Astrocyte (in vitro differentiated cells and primary cell): Measurements from ENCODE around the gene NTM. TPM values are rescaled to one million over a fixed set of nuclear protein-coding genes. Genes with fewer than 3 reads are reported as not detected.

ENCODE experiments used
- DNase-seq: peaks from one replicate; pipeline ENCODE4 v3.0.0-alpha.2; 2010; ENCODE audit warnings: low read depth
- FAIRE-seq: peaks from 2 replicates; lab custom pipeline; 2011; peaks lifted over from hg19 to GRCh38; lab: Jason Lieb, UNC
- H2AFZ ChIP-seq: 2 replicates; pipeline ENCODE4 v1.6.0; 2012; ENCODE audit warnings: low read depth, low read length, inconsistent platforms
- H3K27ac ChIP-seq: 2 replicates; pipeline ENCODE4 v1.5.1; 2011; ENCODE audit warnings: low read depth, low read length, inconsistent platforms
- H3K27me3 ChIP-seq: 2 replicates; pipeline ENCODE4 v1.6.0; 2011; ENCODE audit warnings: low read length, inconsistent platforms; ENCODE audit not compliant: insufficient read depth
- H3K36me3 ChIP-seq: 2 replicates; pipeline ENCODE4 v1.5.1; 2011; ENCODE audit warnings: low read length, inconsistent platforms; ENCODE audit not compliant: insufficient read depth
- H3K4me1 ChIP-seq: 2 replicates; pipeline ENCODE4 v1.5.1; 2011; ENCODE audit warnings: low read length, inconsistent platforms; ENCODE audit not compliant: insufficient read depth
- H3K4me2 ChIP-seq: 2 replicates; pipeline ENCODE4 v1.6.0; 2012; ENCODE audit warnings: low read length, inconsistent platforms
- H3K4me3 ChIP-seq: 2 replicates; pipeline ENCODE4 v1.5.1; 2011; ENCODE audit warnings: low read depth, mild to moderate bottlenecking, low read length, inconsistent platforms; ENCODE audit not compliant: insufficient read depth
- H3K79me2 ChIP-seq: 2 replicates; pipeline ENCODE4 v1.6.0; 2012; ENCODE audit warnings: mild to moderate bottlenecking, low read length, inconsistent platforms; ENCODE audit not compliant: insufficient read depth
- H3K9ac ChIP-seq: 2 replicates; pipeline ENCODE4 v1.6.0; 2012; ENCODE audit warnings: mild to moderate bottlenecking, low read length, inconsistent platforms
- H3K9me3 ChIP-seq: 2 replicates; pipeline ENCODE4 v1.5.1; 2012; ENCODE audit warnings: low read depth, mild to moderate bottlenecking, low read length, inconsistent platforms; ENCODE audit not compliant: insufficient read depth
- H4K20me1 ChIP-seq: 2 replicates; pipeline ENCODE4 v1.6.0; 2012; ENCODE audit warnings: low read length, inconsistent platforms; ENCODE audit not compliant: insufficient read depth
- H3K27ac Mint-ChIP-seq: one replicate; pipeline ENCODE4 v1.8.0; 2021; ENCODE audit warnings: mild to moderate bottlenecking, mixed read lengths; ENCODE audit not compliant: unreplicated experiment
- H3K27me3 Mint-ChIP-seq: one replicate; pipeline ENCODE4 v1.8.0; 2021; ENCODE audit warnings: low read depth, mixed read lengths; ENCODE audit not compliant: unreplicated experiment
- H3K36me3 Mint-ChIP-seq: one replicate; pipeline ENCODE4 v1.8.0; 2021; ENCODE audit warnings: low read depth, mixed read lengths; ENCODE audit not compliant: unreplicated experiment
- H3K4me1 Mint-ChIP-seq: one replicate; pipeline ENCODE4 v1.8.0; 2021; ENCODE audit warnings: low read depth, mixed read lengths; ENCODE audit not compliant: unreplicated experiment
- H3K4me3 Mint-ChIP-seq: one replicate; pipeline ENCODE4 v1.8.0; 2021; ENCODE audit warnings: mild to moderate bottlenecking, moderate library complexity, mixed read lengths; ENCODE audit not compliant: unreplicated experiment
- H3K9me3 Mint-ChIP-seq: one replicate; pipeline ENCODE4 v1.8.0; 2021; ENCODE audit warnings: mild to moderate bottlenecking, mixed read lengths; ENCODE audit not compliant: unreplicated experiment
- EZH2 ChIP-seq: IDR thresholded peaks from 2 replicates; pipeline ENCODE4 v1.6.1; 2012; ENCODE audit warnings: mild to moderate bottlenecking, low read length, inconsistent platforms; ENCODE audit not compliant: insufficient read depth
- total RNA-seq: library from RNA; stranded (reverse); gene quantifications from 2 replicates; pipeline ENCODE4 v1.2.1, GENCODE V29; 2021
- TF ChIP-seq, protein P1 (sequence below): IDR thresholded peaks from 2 replicates; pipeline ENCODE4 v1.5.1; 2011; ENCODE audit warnings: low read depth, mild to moderate bottlenecking, inconsistent platforms, low read length, moderate library complexity; ENCODE audit not compliant: insufficient read depth

NTM gene
- total RNA-seq, 1 donor from 2014 or later, result 98.2 TPM

DNA sequence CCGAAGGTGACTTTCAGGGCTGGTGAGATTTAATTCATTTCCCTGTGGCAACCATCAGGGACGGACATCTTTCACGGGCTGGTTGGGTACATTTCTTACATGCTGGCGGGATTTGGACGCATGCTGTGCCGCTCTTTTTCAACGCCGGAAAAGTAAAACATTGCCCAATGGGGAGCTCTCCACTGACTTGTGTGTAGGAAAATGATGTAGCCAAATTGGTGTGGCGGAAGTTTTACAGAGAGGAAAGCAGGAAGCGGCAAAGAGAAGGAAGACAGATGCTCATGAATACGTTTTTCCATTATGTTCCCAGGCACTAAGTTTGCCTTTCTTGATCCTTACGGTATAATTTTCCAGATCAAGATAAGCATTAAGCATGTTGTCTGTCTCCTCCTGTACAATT lies 375.8 kb downstream of the NTM start:
- Mint-ChIP-seq H3K4me3 (no peak overlapping the region), H3K36me3 (no peaks in the 10 kb centered on the region), H3K27ac (peak overlapping the region; percentile 1), H3K4me1 (peaks cover 19% of the 10 kb centered on the region), H3K9me3 (no peaks in the 10 kb centered on the region), H3K27me3 (no peaks in the 10 kb centered on the region)
- TF ChIP-seq EZH2, result no peak
- TF ChIP-seq, protein P1, sequence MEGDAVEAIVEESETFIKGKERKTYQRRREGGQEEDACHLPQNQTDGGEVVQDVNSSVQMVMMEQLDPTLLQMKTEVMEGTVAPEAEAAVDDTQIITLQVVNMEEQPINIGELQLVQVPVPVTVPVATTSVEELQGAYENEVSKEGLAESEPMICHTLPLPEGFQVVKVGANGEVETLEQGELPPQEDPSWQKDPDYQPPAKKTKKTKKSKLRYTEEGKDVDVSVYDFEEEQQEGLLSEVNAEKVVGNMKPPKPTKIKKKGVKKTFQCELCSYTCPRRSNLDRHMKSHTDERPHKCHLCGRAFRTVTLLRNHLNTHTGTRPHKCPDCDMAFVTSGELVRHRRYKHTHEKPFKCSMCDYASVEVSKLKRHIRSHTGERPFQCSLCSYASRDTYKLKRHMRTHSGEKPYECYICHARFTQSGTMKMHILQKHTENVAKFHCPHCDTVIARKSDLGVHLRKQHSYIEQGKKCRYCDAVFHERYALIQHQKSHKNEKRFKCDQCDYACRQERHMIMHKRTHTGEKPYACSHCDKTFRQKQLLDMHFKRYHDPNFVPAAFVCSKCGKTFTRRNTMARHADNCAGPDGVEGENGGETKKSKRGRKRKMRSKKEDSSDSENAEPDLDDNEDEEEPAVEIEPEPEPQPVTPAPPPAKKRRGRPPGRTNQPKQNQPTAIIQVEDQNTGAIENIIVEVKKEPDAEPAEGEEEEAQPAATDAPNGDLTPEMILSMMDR, result no peak
- Histone ChIP-seq H3K4me2 (peak overlapping the region; percentile 46), H3K27me3 (no peaks in the 10 kb centered on the region), H3K9ac (peak overlapping the region; percentile 38), H3K4me3 (no peak overlapping the region), H3K27ac (peak overlapping the region; percentile 87), H4K20me1 (no peaks in the 10 kb centered on the region), H3K9me3 (no peaks in the 10 kb centered on the region), H3K4me1 (peaks cover 41% of the 10 kb centered on the region), H3K79me2 (no peaks in the 10 kb centered on the region), H2AFZ (peak overlapping the region; percentile 35), H3K36me3 (no peaks in the 10 kb centered on the region)
- FAIRE-seq (no peak), DNase-seq (no peak)

- Mint-ChIP-seq H3K9me3 (no peaks in the 10 kb centered on the region), H3K27ac (peak overlapping the region; percentile 54), H3K4me1 (peaks cover 19% of the 10 kb centered on the region), H3K4me3 (no peak overlapping the region), H3K36me3 (no peaks in the 10 kb centered on the region), H3K27me3 (no peaks in the 10 kb centered on the region)
- Histone ChIP-seq H3K36me3 (no peaks in the 10 kb centered on the region), H3K27ac (peak overlapping the region; percentile 93), H3K9me3 (no peaks in the 10 kb centered on the region), H3K9ac (peak overlapping the region; percentile 76), H3K4me3 (no peak overlapping the region), H3K79me2 (no peaks in the 10 kb centered on the region), H4K20me1 (no peaks in the 10 kb centered on the region), H3K4me2 (peak overlapping the region; percentile 73), H3K4me1 (peaks cover 41% of the 10 kb centered on the region), H3K27me3 (no peaks in the 10 kb centered on the region), H2AFZ (peak overlapping the region; percentile 12)
- FAIRE-seq (peak; percentile 73), DNase-seq (peak; percentile 58)
- TF ChIP-seq, protein P1, result peak; percentile 94
- TF ChIP-seq EZH2, result no peak
Observed at GRCh38 chr11:131748151-131749050, 378.0 kb downstream of the NTM start.

GRCh38 chr11:131749101-131749500 lies 378.7 kb downstream of the NTM start:
- TF ChIP-seq EZH2, result no peak
- TF ChIP-seq, protein P1, result no peak
- DNase-seq (peak; percentile 99), FAIRE-seq (peak; percentile 78)
- Histone ChIP-seq H3K27ac (peak overlapping the region; percentile 93), H3K36me3 (no peaks in the 10 kb centered on the region), H3K9ac (peak overlapping the region; percentile 76), H3K4me1 (peaks cover 41% of the 10 kb centered on the region), H3K27me3 (no peaks in the 10 kb centered on the region), H3K79me2 (no peaks in the 10 kb centered on the region), H3K4me2 (peak overlapping the region; percentile 73), H2AFZ (peak overlapping the region; percentile 12), H3K9me3 (no peaks in the 10 kb centered on the region), H4K20me1 (no peaks in the 10 kb centered on the region), H3K4me3 (no peak overlapping the region)
- Mint-ChIP-seq H3K27ac (peak overlapping the region; percentile 54), H3K4me3 (no peak overlapping the region), H3K4me1 (peaks cover 19% of the 10 kb centered on the region), H3K36me3 (no peaks in the 10 kb centered on the region), H3K27me3 (no peaks in the 10 kb centered on the region), H3K9me3 (no peaks in the 10 kb centered on the region)
